Measurements from ENCODE around the gene EDARADD.

Gene EDARADD

GRCh38 chr1:236394879-236395229 lies 768 bp downstream of the EDARADD start:
- DNase-seq (ENCODE audit: low spot score) = no peak

GRCh38 chr1:236395230-236395946 lies 1.3 kb downstream of the EDARADD start:
- no peak for DNase-seq (ENCODE audit: low spot score)

GRCh38 chr1:236395947-236396664 lies 2.0 kb downstream of the EDARADD start:
- DNase-seq (ENCODE audit: low spot score) = no peak

- no peak for DNase-seq (ENCODE audit: low spot score)
Observed at GRCh38 chr1:236396665-236397043, 2.6 kb downstream of the EDARADD start.

- no peak for DNase-seq (ENCODE audit: low spot score)
Observed at GRCh38 chr1:236397173-236397759, 3.2 kb downstream of the EDARADD start.

- no peak for DNase-seq (ENCODE audit: low spot score)
Observed at GRCh38 chr1:236398538-236398937, 4.5 kb downstream of the EDARADD start.

GRCh38 chr1:236400061-236400603 lies 6.0 kb downstream of the EDARADD start:
- DNase-seq (ENCODE audit: low spot score) = no peak

- DNase-seq (ENCODE audit: low spot score) = no peak
Observed at GRCh38 chr1:236401698-236402097, 7.6 kb downstream of the EDARADD start.

- no peak for DNase-seq (ENCODE audit: low spot score)
Observed at GRCh38 chr1:236403905-236404696, 10.0 kb downstream of the EDARADD start.

- no peak for DNase-seq (ENCODE audit: low spot score)
Observed at GRCh38 chr1:236407059-236407458, 13.0 kb downstream of the EDARADD start.

- DNase-seq (ENCODE audit: low spot score) = no peak
Observed at GRCh38 chr1:236413688-236414087, 19.6 kb downstream of the EDARADD start.

- no peak for DNase-seq (ENCODE audit: low spot score)
Observed at GRCh38 chr1:236416165-236416564, 22.1 kb downstream of the EDARADD start.

GRCh38 chr1:236417336-236417735 lies 23.2 kb downstream of the EDARADD start:
- DNase-seq (ENCODE audit: low spot score) = no peak

GRCh38 chr1:236419502-236419901 lies 25.4 kb downstream of the EDARADD start:
- DNase-seq (ENCODE audit: low spot score) = no peak

- peak; percentile 48 for DNase-seq (ENCODE audit: low spot score)
Observed at GRCh38 chr1:236421022-236421421, 26.9 kb downstream of the EDARADD start.

GRCh38 chr1:236421850-236422516 lies 27.9 kb downstream of the EDARADD start:
- DNase-seq (ENCODE audit: low spot score) = no peak

- no peak for DNase-seq (ENCODE audit: low spot score)
Observed at GRCh38 chr1:236422517-236422876, 28.4 kb downstream of the EDARADD start.

- no peak for DNase-seq (ENCODE audit: low spot score)
Observed at GRCh38 chr1:236425031-236425663, 31.1 kb downstream of the EDARADD start.

- no peak for DNase-seq (ENCODE audit: low spot score)
Observed at GRCh38 chr1:236426215-236426614, 32.1 kb downstream of the EDARADD start.

- no peak for DNase-seq (ENCODE audit: low spot score)
Observed at GRCh38 chr1:236429715-236430274, 35.7 kb downstream of the EDARADD start.

- DNase-seq (ENCODE audit: low spot score) = no peak
Observed at GRCh38 chr1:236433819-236434315, 39.8 kb downstream of the EDARADD start.

Measured in RKO (cell line).